VCaP (cell line): Measurements from ENCODE around the gene EDARADD.

Experiments used
- H3K27ac ChIP-seq: fragments of 450-650 bp; 2 replicates; pipeline ENCODE4 v1.5.1; 2017
- CTCF ChIP-seq: fragments of 450-650 bp; conservative IDR thresholded peaks from 2 replicates; pipeline ENCODE4 v1.5.1; 2017; ENCODE audit warnings: mild to moderate bottlenecking, moderate library complexity

EDARADD gene

GRCh38 chr1:236354330-236355147, 39.5 kb upstream of the EDARADD start:
- no peak overlapping the region for H3K27ac ChIP-seq

GRCh38 chr1:236356141-236356540, 37.9 kb upstream of the EDARADD start:
- TF ChIP-seq CTCF = no peak
- no peak overlapping the region for H3K27ac ChIP-seq

More at GRCh38 chr1:236354330-236355147, 39.5 kb upstream of the EDARADD start:
- TF ChIP-seq CTCF = no peak

- no peak for TF ChIP-seq CTCF
- no peak overlapping the region for H3K27ac ChIP-seq
These were observed 32.0 kb upstream of the EDARADD start for GRCh38 chr1:236361909-236362590.

- TF ChIP-seq CTCF = no peak
- H3K27ac ChIP-seq = no peak overlapping the region
These were observed 30.8 kb upstream of the EDARADD start for GRCh38 chr1:236363237-236363636.

GRCh38 chr1:236365999-236366570, 28.0 kb upstream of the EDARADD start:
- TF ChIP-seq CTCF = no peak
- H3K27ac ChIP-seq = peak overlapping the region; percentile 62

GRCh38 chr1:236366681-236367080, 27.4 kb upstream of the EDARADD start:
- peak overlapping the region; percentile 62 for H3K27ac ChIP-seq

GRCh38 chr1:236370420-236370819, 23.7 kb upstream of the EDARADD start:
- TF ChIP-seq CTCF = no peak
- no peak overlapping the region for H3K27ac ChIP-seq

GRCh38 chr1:236371083-236371482, 23.0 kb upstream of the EDARADD start:
- no peak for TF ChIP-seq CTCF

More at GRCh38 chr1:236371083-236371482, 23.0 kb upstream of the EDARADD start:
- no peak overlapping the region for H3K27ac ChIP-seq
